CD4-positive, CD25-positive, alpha-beta regulatory T cell (primary cell): ENCODE results near the gene ZNF799. TPM values are rescaled to one million over a fixed set of nuclear protein-coding genes. Genes with fewer than 3 reads are reported as not detected.

Experiments
- ATAC-seq, 2 donors: fragments of 150-1000 bp; cut with Tn5 transposase; one replicate each; pipeline ENCODE4 v1.10.0; 2021; ENCODE audit warnings: low read depth in 2 of 2, moderate number of reproducible peaks in 2 of 2, moderate library complexity in 1 of 2
- DNase-seq, 3 donors: peaks; one replicate each; pipeline versions ENCODE4 v3.0.0 to v3.0.0-alpha.2; 2012 to 2022; ENCODE audit warnings: mixed read lengths in 1 of 3
- H3K27ac ChIP-seq: one replicate; pipeline ENCODE4 v1.7.0; 2013; ENCODE audit warnings: mild to moderate bottlenecking, low read length; ENCODE audit not compliant: insufficient read depth, poor library complexity, severe bottlenecking
- H3K27me3 ChIP-seq: one replicate; pipeline ENCODE4 v1.7.0; 2013; ENCODE audit warnings: low read length; ENCODE audit not compliant: control insufficient read depth, insufficient read depth
- H3K36me3 ChIP-seq: one replicate; pipeline ENCODE4 v1.7.0; 2013; ENCODE audit warnings: mild to moderate bottlenecking, low read length, moderate library complexity; ENCODE audit not compliant: control insufficient read depth, insufficient read depth
- H3K4me1 ChIP-seq: 2 replicates; pipeline ENCODE4 v1.7.0; 2013; ENCODE audit warnings: mild to moderate bottlenecking, low read length; ENCODE audit not compliant: insufficient read depth, control insufficient read depth, poor library complexity, severe bottlenecking
- H3K4me3 ChIP-seq: one replicate; pipeline ENCODE4 v1.7.0; 2013; ENCODE audit warnings: low read depth, mild to moderate bottlenecking, low read length, moderate library complexity
- H3K9me3 ChIP-seq, 2 experiments: 1 replicate in 1 of 2; 2 replicates in 1 of 2; pipeline ENCODE4 v1.7.0; 2013; ENCODE audit warnings: low read length in 2 of 2, mild to moderate bottlenecking in 1 of 2, moderate library complexity in 1 of 2; ENCODE audit not compliant: control insufficient read depth in 2 of 2
- H3K27ac Mint-ChIP-seq, 3 donors: one replicate each; pipeline ENCODE4 v1.8.0; 2020 to 2022; ENCODE audit warnings: mild to moderate bottlenecking in 3 of 3, mixed read lengths in 3 of 3, moderate library complexity in 2 of 3
- H3K27me3 Mint-ChIP-seq: one replicate; pipeline ENCODE4 v1.8.0; 2022; ENCODE audit warnings: mild to moderate bottlenecking, mixed read lengths
- H3K36me3 Mint-ChIP-seq: one replicate; pipeline ENCODE4 v1.8.0; 2020; ENCODE audit warnings: mixed read lengths
- H3K4me1 Mint-ChIP-seq, 4 donors: one replicate each; pipeline ENCODE4 v1.8.0; 2020 to 2022; ENCODE audit warnings: mixed read lengths in 4 of 4, mild to moderate bottlenecking in 1 of 4
- H3K4me3 Mint-ChIP-seq, 4 donors: one replicate each; pipeline ENCODE4 v1.8.0; 2020 to 2022; ENCODE audit warnings: mild to moderate bottlenecking in 4 of 4, mixed read lengths in 4 of 4, moderate library complexity in 3 of 4
- H3K9me3 Mint-ChIP-seq, 7 donors: one replicate each; pipeline ENCODE4 v1.8.0; 2020 to 2022; ENCODE audit warnings: mixed read lengths in 7 of 7, mild to moderate bottlenecking in 3 of 7, moderate library complexity in 2 of 7
- polyA plus RNA-seq, 4 donors: library from polyadenylated mRNA; unstranded; fragments of 300-500 nt; fragmentation: Illumina TruSeq; gene quantifications; one replicate each; pipeline ENCODE4 v1.2.3, GENCODE V29; 2021
- total RNA-seq: library from RNA; stranded (reverse); gene quantifications from one replicate; pipeline ENCODE4 v1.2.3, GENCODE V29; 2022

ZNF799 gene
- total and polyA plus RNA-seq, 5 donors from 2014 or later, result 1.8 to 8.1 (median 3.7) TPM

- Histone ChIP-seq H3K9me3 (peaks cover 55 to 69% of the 10 kb centered on the region in 2 experiments), H3K27me3 (no peaks in the 10 kb centered on the region), H3K4me3 (no peak overlapping the region), H3K4me1 (no peaks in the 10 kb centered on the region), H3K27ac (no peak overlapping the region), H3K36me3 (no peaks in the 10 kb centered on the region)
- no peaks in the 10 kb centered on the region for H3K4me1 Mint-ChIP-seq
- H3K27me3 Mint-ChIP-seq, result no peaks in the 10 kb centered on the region
- H3K4me3 Mint-ChIP-seq, result no peak overlapping the region
- peaks cover 4 to 71% (median 22%) of the 10 kb centered on the region in 7 donors for H3K9me3 Mint-ChIP-seq
- peaks cover 28% of the 10 kb centered on the region for H3K36me3 Mint-ChIP-seq
- no peak for DNase-seq
- no peak for ATAC-seq
- H3K27ac Mint-ChIP-seq, result no peak overlapping the region
Observed at GRCh38 chr19:12350890-12351197, 50.2 kb downstream of the ZNF799 start.

- Histone ChIP-seq H3K27me3 (no peaks in the 10 kb centered on the region), H3K4me3 (peak overlapping the region; percentile 6), H3K36me3 (no peaks in the 10 kb centered on the region), H3K27ac (no peak overlapping the region), H3K4me1 (no peaks in the 10 kb centered on the region), H3K9me3 (peaks cover 55 to 74% of the 10 kb centered on the region in 2 experiments)
- DNase-seq (no peak), ATAC-seq (no peak)
- Mint-ChIP-seq H3K27me3 (no peaks in the 10 kb centered on the region), H3K27ac (peak overlapping the region in 1 of 3 donors; percentile 63), H3K9me3 (peaks cover 4 to 74% (median 22%) of the 10 kb centered on the region in 7 donors), H3K4me1 (no peaks in the 10 kb centered on the region), H3K36me3 (peaks cover 28% of the 10 kb centered on the region), H3K4me3 (no peak overlapping the region)
Observed at GRCh38 chr19:12350185-12350889, 50.7 kb downstream of the ZNF799 start.

GRCh38 chr19:12346896-12347295 lies 54.2 kb downstream of the ZNF799 start:
- peaks cover 42 to 48% of the 10 kb centered on the region in 2 experiments for H3K9me3 ChIP-seq
- H3K36me3 Mint-ChIP-seq, result peaks cover 14% of the 10 kb centered on the region
- H3K9me3 Mint-ChIP-seq, result peaks cover 3 to 49% (median 16%) of the 10 kb centered on the region in 7 donors
- no peak overlapping the region for H3K4me3 ChIP-seq
- H3K4me1 Mint-ChIP-seq, result no peaks in the 10 kb centered on the region
- no peaks in the 10 kb centered on the region for H3K27me3 Mint-ChIP-seq
- H3K27ac Mint-ChIP-seq, result no peak overlapping the region
- DNase-seq (peak in 2 of 3 donors; percentile 32 to 35), ATAC-seq (peak; percentile 67 to 81)
- H3K27me3 ChIP-seq, result no peaks in the 10 kb centered on the region
- no peaks in the 10 kb centered on the region for H3K36me3 ChIP-seq
- H3K4me3 Mint-ChIP-seq, result no peak overlapping the region
- no peaks in the 10 kb centered on the region for H3K4me1 ChIP-seq
- no peak overlapping the region for H3K27ac ChIP-seq

- H3K4me3 Mint-ChIP-seq, result peak overlapping the region in 1 of 4 donors; percentile 32
- DNase-seq, result no peak
- Histone ChIP-seq H3K4me1 (no peaks in the 10 kb centered on the region), H3K9me3 (peaks cover 31% of the 10 kb centered on the region in 2 experiments), H3K27ac (no peak overlapping the region), H3K36me3 (no peaks in the 10 kb centered on the region), H3K4me3 (no peak overlapping the region), H3K27me3 (no peaks in the 10 kb centered on the region)
- H3K36me3 Mint-ChIP-seq, result peaks cover 6% of the 10 kb centered on the region
- ATAC-seq, result no peak
- H3K27me3 Mint-ChIP-seq, result no peaks in the 10 kb centered on the region
- H3K27ac Mint-ChIP-seq, result no peak overlapping the region
- peaks cover 1 to 33% (median 9%) of the 10 kb centered on the region in 7 donors for H3K9me3 Mint-ChIP-seq
- no peaks in the 10 kb centered on the region for H3K4me1 Mint-ChIP-seq
Observed at GRCh38 chr19:12345197-12345596, 55.9 kb downstream of the ZNF799 start.

Other genes starting within 250 kb of the ZNF799 start
- gene ZNF625, start 244.5 kb downstream of the ZNF799 start, total RNA-seq, result 2.7 TPM
- gene ZNF625, start 244.5 kb downstream of the ZNF799 start, polyA plus RNA-seq, result 1 to 10 TPM in 2 of 4 donors, under 1 TPM in 2; 0.24 to 1.9 (median 0.91) TPM
- 32.2 TPM for gene ZNF136, start 238.2 kb downstream of the ZNF799 start, total RNA-seq
- gene ZNF136, start 238.2 kb downstream of the ZNF799 start, polyA plus RNA-seq, result 10 to 100 TPM; 11.3 to 22.7 (median 16.8) TPM
- gene ZNF44, start 106.4 kb downstream of the ZNF799 start, total RNA-seq, result 22.9 TPM
- gene ZNF44, start 106.4 kb downstream of the ZNF799 start, polyA plus RNA-seq, result 10 to 100 TPM; 22.5 to 27.0 (median 24.3) TPM
- 1.2 TPM for gene ZNF563, start 67.6 kb downstream of the ZNF799 start, total RNA-seq
- 10 to 100 TPM in 1 of 4 donors, 1 to 10 TPM in 3; 4.0 to 10.1 (median 6.7) TPM for gene ZNF563, start 67.6 kb downstream of the ZNF799 start, polyA plus RNA-seq
- gene ZNF442, start 35.6 kb downstream of the ZNF799 start, total RNA-seq, result 0.54 TPM
- gene ZNF442, start 35.6 kb downstream of the ZNF799 start, polyA plus RNA-seq, result 1 to 10 TPM in 1 of 4 donors, under 1 TPM in 3; 0.48 to 2.3 (median 0.75) TPM
- 3.9 TPM for gene ZNF443, start 39.8 kb upstream of the ZNF799 start, total RNA-seq
- gene ZNF443, start 39.8 kb upstream of the ZNF799 start, polyA plus RNA-seq, result 1 to 10 TPM in 3 of 4 donors, under 1 TPM in 1; 0.43 to 2.2 (median 1.9) TPM
- 1.9 TPM for gene ZNF709, start 83.5 kb upstream of the ZNF799 start, total RNA-seq
- gene ZNF709, start 83.5 kb upstream of the ZNF799 start, polyA plus RNA-seq, result 1 to 10 TPM; 1.4 to 4.0 (median 3.1) TPM
- 16.1 TPM for gene ZNF564, start 150.2 kb upstream of the ZNF799 start, total RNA-seq
- 10 to 100 TPM; 16.3 to 20.2 (median 17.6) TPM for gene ZNF564, start 150.2 kb upstream of the ZNF799 start, polyA plus RNA-seq
- gene ZNF490, start 209.5 kb upstream of the ZNF799 start, total RNA-seq, result 11.3 TPM
- gene ZNF490, start 209.5 kb upstream of the ZNF799 start, polyA plus RNA-seq, result 1 to 10 TPM; 4.7 to 8.4 (median 5.7) TPM
- gene ZNF791, start 209.6 kb upstream of the ZNF799 start, total RNA-seq, result 65.1 TPM
- gene ZNF791, start 209.6 kb upstream of the ZNF799 start, polyA plus RNA-seq, result 10 to 100 TPM in 3 of 4 donors, 1 to 10 TPM in 1; 9.6 to 14.0 (median 12.2) TPM